Cardiac ventricle fibroblast (primary cell): ENCODE measurements around the gene ARG1. TPM values are rescaled to one million over a fixed set of nuclear protein-coding genes. Genes with fewer than 3 reads are reported as not detected.

Experiments
- total RNA-seq: library from RNA; depleted of rRNA; stranded (reverse); fragments of >200 nt; gene quantifications from 2 replicates; pipeline ENCODE4 v1.2.3, GENCODE V29; 2015

Gene ARG1
- total RNA-seq = not detected in 2 replicates

GRCh38 chr6:131572686-131573415 is at the start of gene ARG1:
Gene ARG1, plus strand, starts transcription at chr6:131573226. Its CDS starts 57 bp downstream, at chr6:131573283.

GRCh38 chr6:131627724-131628682 is 55.0 kb downstream of the ARG1 start, which contains the start of gene MED23:
Gene MED23, minus strand, starts transcription at chr6:131628242. Its CDS starts 193 bp downstream, at chr6:131628049.

Other genes with a start within 250 kb of the ARG1 start
- gene MED23, start 55.0 kb downstream of the ARG1 start, total RNA-seq = 17.8 and 19.6 TPM in 2 replicates
- gene ENPP3, start 64.1 kb downstream of the ARG1 start, total RNA-seq = not detected in 2 replicates
- 2.3 TPM in 1 of 2 replicates, not detected in the other for gene OR2A4, start 128.2 kb downstream of the ARG1 start, total RNA-seq
- gene CTAGE9, start 137.8 kb downstream of the ARG1 start, total RNA-seq = not detected in 2 replicates
- gene ENPP1, start 234.8 kb downstream of the ARG1 start, total RNA-seq = 1.2 and 1.7 TPM in 2 replicates